K562 (cell line): ENCODE data around the gene RTP5.

ENCODE experiments used
- CREB5 ChIP-seq: fragments of 250-450 bp; sonication (Bioruptor Pico); IDR thresholded peaks from 2 replicates; pipeline ENCODE4 v1.5.0; 2020; ENCODE audit warnings: mild to moderate bottlenecking
- ETS1 ChIP-seq: conservative IDR thresholded peaks from 2 replicates; pipeline ENCODE4 v1.6.1; 2011; ENCODE audit warnings: low read depth, mild to moderate bottlenecking, low read length; ENCODE audit not compliant: control insufficient read depth
- EZH2 ChIP-seq: IDR thresholded peaks from 2 replicates; pipeline ENCODE4 v1.6.1; 2012; ENCODE audit warnings: low read depth, mild to moderate bottlenecking, inconsistent platforms, low read length, borderline replicate concordance
- FOXA1 ChIP-seq: fragments of 450-650 bp; IDR thresholded peaks from 2 replicates; pipeline ENCODE4 v1.6.1; 2016; ENCODE audit warnings: mild to moderate bottlenecking, borderline replicate concordance
- IRF1 ChIP-seq: sonication (generic); formaldehyde crosslinking; IDR thresholded peaks from 2 replicates; pipeline ENCODE4 v1.8.0; 2022; ENCODE audit warnings: missing genetic modification reagents, mild to moderate bottlenecking, borderline replicate concordance
- POLR3A ChIP-seq: IDR thresholded peaks from 2 replicates; pipeline ENCODE4 v1.6.1; 2011; ENCODE audit warnings: borderline replicate concordance, mild to moderate bottlenecking, moderate library complexity; ENCODE audit not compliant: insufficient read length, insufficient read depth; ENCODE audit errors: extremely low read depth
- RFX5 ChIP-seq: IDR thresholded peaks from 2 replicates; pipeline ENCODE4 v1.6.1; 2011; ENCODE audit warnings: low read depth, mild to moderate bottlenecking, improper control_type of control experiment, low read length
- SIN3A ChIP-seq, 2 experiments: fragments of 150-350 bp in 1 of 2; IDR thresholded peaks; 2 replicates each; pipeline ENCODE4 v1.6.1; 2011 to 2016; ENCODE audit warnings: borderline replicate concordance in 2 of 2, low read depth in 2 of 2, low read length in 2 of 2, mild to moderate bottlenecking in 2 of 2, moderate library complexity in 2 of 2; ENCODE audit not compliant: control insufficient read depth in 1 of 2
- ZNF134 ChIP-seq: fragments of 250-450 bp; sonication (Bioruptor Pico); conservative IDR thresholded peaks from 2 replicates; pipeline ENCODE4 v1.4.0; 2020
- ZNF280B ChIP-seq: fragments of 250-450 bp; sonication (Bioruptor Pico); IDR thresholded peaks from 2 replicates; pipeline ENCODE4 v1.5.1; 2021; ENCODE audit warnings: mild to moderate bottlenecking
- ZNF589 ChIP-seq: fragments of 200-800 bp; sonication (Bioruptor generic); IDR thresholded peaks from 2 replicates; pipeline ENCODE4 v1.6.1; 2016; ENCODE audit warnings: low read depth, missing genetic modification characterization, missing compliant biosample characterization
- TF ChIP-seq, protein P1 (sequence below), 3 experiments: IDR thresholded peaks in 2 of 3; conservative IDR thresholded peaks in 1 of 3; 2 replicates each; pipeline ENCODE4 v1.5.1; 2011 to 2012; ENCODE audit warnings: low read length in 3 of 3, mild to moderate bottlenecking in 3 of 3, control low read depth in 2 of 3, improper control_type of control experiment in 1 of 3, inconsistent platforms in 1 of 3, low read depth in 1 of 3, mixed read lengths in 1 of 3, moderate library complexity in 1 of 3; ENCODE audit not compliant: insufficient read depth in 2 of 3

- no peak for TF ChIP-seq SIN3A (IDR thresholded peaks at IDR 0.05; ENCODE audit: borderline replicate concordance in 2 of 2, control insufficient read depth in 1 of 2, low read depth in 2 of 2, low read length in 2 of 2)
- TF ChIP-seq ZNF589 (CRISPR knock-in tag), result no peak
- no peak for TF ChIP-seq IRF1 (CRISPR knock-in tag)
- TF ChIP-seq, protein P1, sequence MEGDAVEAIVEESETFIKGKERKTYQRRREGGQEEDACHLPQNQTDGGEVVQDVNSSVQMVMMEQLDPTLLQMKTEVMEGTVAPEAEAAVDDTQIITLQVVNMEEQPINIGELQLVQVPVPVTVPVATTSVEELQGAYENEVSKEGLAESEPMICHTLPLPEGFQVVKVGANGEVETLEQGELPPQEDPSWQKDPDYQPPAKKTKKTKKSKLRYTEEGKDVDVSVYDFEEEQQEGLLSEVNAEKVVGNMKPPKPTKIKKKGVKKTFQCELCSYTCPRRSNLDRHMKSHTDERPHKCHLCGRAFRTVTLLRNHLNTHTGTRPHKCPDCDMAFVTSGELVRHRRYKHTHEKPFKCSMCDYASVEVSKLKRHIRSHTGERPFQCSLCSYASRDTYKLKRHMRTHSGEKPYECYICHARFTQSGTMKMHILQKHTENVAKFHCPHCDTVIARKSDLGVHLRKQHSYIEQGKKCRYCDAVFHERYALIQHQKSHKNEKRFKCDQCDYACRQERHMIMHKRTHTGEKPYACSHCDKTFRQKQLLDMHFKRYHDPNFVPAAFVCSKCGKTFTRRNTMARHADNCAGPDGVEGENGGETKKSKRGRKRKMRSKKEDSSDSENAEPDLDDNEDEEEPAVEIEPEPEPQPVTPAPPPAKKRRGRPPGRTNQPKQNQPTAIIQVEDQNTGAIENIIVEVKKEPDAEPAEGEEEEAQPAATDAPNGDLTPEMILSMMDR (IDR thresholded peaks at IDR 0.05 in 2 of 3, conservative IDR thresholded peaks at IDR 0.05 in 1 of 3; ENCODE audit: insufficient read depth in 2 of 3, low read depth in 1 of 3, low read length in 3 of 3), result peak in 1 of 3 experiments; percentile 19; a peak in 2 of 6 replicates
- no peak for TF ChIP-seq ZNF280B (CRISPR knock-in tag)
- no peak for TF ChIP-seq FOXA1
- TF ChIP-seq ZNF134 (CRISPR knock-in tag), result no peak
- no peak for TF ChIP-seq RFX5
- no peak for TF ChIP-seq ETS1
- TF ChIP-seq POLR3A, result no peak
- no peak for TF ChIP-seq EZH2
- TF ChIP-seq CREB5 (CRISPR knock-in tag), result no peak
Measured at GRCh38 chr2:241872313-241872642, 2.7 kb downstream of the RTP5 start.
